Myocyte (in vitro differentiated cells): ENCODE measurements around the gene PAM. TPM values are rescaled to one million over a fixed set of nuclear protein-coding genes. Genes with fewer than 3 reads are reported as not detected.
"Not testable (repeated sequence)": the region's sequence is repeated elsewhere in the genome, so short reads cannot be mapped to it uniquely, and the experiment has no call there.

Source experiments
- DNase-seq: peaks from one replicate; pipeline ENCODE4 v3.0.0-alpha.2; 2012; ENCODE audit warnings: low read depth
- total RNA-seq: library from RNA; depleted of rRNA; stranded (reverse); fragments of >200 nt; gene quantifications from 2 replicates; pipeline ENCODE4 v1.2.3, GENCODE V29; 2014

PAM gene
- total RNA-seq, 1 donor from 2014 or later = 319 TPM

DNA sequence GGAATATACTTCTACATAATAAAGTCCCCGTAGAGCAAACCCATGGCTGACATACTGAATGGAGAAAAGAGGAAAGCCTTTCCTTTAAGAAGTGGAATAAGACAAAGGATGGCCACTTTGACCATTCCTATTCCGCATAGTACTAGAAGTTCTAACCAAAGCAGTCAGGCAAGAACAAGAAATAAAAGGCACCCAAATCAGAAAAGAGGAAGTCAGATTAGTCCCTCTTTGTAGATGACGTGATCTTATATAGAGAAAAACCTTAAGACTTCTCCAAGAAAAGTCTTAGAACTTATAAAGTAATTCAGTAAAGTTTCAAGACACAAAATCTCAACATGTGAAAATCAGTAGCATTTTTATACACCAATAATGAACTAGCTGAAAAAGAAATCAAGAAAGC lies 231.0 kb downstream of the PAM start:
- no peak for DNase-seq

DNA sequence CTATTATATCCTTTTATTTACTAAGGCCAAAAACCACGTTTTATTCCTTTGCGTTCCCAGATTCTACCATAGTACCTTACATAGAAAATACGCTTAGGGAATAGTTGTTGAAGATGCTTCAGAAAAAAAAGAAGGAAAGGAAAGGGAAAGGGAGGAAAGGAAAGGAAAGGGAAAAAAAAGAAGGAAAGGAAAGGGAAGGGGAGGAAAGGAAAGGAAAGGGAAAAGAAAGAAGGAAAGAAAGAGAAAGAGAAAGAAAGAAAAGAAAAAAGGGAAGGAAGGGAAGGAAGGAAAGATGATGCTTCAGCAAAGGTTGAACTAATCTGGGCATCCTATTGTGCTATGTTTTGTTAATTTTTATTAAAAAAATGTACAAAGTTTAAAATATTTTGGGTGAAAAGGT lies 233.4 kb downstream of the PAM start:
- no peak for DNase-seq

DNA sequence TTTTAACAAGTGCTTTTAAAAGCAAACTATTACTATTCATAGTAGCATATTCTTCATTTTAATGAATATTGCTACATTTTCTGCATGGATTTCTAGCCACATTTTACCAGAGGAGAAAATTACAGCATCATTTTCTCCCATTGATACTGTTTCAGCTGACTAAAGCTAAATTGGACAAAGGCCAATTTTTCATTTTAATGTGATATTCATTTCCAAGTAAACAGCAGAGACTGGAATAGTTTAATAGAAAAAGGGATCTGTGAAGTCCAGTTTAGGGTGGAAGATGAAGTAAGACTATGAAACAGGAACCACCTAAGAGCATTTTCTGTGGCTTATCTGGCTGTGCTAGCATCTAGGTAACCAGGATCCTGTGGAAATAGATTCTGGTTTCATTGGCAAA lies 236.7 kb downstream of the PAM start:
- peak; percentile 8 for DNase-seq

DNA sequence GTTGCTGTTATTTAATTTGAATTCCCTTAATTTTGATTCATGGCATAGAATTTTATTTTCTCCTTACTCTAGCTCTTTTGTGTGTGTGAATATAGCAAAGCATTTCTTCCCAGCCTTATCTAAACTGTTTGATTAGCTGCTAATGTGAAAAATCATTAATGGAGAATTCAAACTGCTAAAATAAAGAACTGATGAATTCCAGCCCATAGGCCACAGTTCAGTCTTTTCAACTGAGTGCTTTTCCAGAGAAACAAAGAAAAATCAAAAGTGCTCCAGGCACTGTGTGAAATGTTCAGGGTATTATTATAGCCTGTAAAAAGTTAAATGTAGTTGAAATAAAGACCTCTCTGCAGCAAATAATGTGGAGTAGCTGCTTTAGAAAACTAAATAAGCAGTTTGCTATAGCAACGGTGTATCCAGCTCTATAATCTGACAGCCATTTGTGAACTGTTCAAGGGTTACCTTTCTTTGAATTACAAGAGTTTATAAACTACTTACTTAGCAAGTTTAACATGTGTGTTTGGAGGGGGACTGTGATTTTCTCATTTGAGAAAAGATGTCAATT lies 241.0 kb downstream of the PAM start:
- no peak for DNase-seq

DNA sequence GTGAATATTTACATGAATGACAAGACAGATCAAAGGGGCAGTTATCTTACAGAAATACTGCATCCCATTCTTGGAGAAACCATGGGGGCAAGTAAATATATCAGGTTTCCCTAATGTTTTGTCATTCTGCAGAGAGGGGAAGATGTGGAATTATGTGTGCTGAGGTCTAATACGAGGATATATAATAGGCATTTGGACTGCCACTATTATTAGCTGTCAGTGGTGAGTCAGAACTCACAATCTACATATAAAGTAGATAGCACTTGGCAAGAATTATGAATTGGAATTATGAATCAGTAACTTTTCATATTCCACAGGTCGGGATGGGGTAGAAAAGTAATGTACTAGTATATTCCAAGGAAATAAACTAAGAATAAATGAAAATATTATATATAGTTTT lies 243.1 kb downstream of the PAM start:
- no peak for DNase-seq

DNA sequence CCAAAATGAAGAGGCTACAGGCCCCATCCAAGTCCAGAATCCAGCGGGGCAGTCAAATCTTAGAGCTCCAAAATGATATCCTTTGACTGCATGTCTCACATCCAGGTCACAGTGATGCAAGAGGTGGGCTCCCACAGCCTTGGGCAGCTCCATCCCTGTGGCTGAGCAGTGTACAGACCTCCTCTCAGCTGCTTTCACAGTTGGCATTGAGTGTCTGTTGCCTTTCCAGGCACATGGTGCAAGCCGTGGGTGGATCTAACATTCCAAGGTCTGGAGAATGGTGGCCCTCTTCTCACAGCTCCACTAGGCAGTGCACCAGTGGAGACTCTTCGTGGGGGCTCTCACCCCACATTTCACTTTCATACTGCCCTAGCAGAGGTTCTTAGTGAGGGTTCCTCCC lies 244.1 kb downstream of the PAM start:
- no peak for DNase-seq

DNA sequence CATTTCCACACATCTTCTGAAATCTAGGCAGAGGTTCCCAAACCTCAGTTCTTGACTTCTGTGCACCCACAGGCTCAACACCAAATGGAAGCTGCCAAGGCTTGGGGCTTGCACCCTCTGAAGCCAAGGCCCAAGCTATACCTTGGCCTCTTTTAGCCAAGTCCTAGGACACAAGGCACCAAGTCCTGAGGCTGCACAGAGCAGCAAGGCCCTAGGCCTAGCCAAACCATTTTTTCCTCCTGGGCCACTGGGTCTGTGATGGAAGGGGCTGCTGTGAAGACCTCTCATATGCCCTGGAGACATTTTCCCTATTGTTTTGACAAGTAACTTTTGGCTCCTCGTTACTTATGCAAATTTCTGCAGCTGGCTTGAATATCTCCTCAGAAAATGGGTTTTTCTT lies 244.5 kb downstream of the PAM start:
- not testable (repeated sequence) for DNase-seq

DNA sequence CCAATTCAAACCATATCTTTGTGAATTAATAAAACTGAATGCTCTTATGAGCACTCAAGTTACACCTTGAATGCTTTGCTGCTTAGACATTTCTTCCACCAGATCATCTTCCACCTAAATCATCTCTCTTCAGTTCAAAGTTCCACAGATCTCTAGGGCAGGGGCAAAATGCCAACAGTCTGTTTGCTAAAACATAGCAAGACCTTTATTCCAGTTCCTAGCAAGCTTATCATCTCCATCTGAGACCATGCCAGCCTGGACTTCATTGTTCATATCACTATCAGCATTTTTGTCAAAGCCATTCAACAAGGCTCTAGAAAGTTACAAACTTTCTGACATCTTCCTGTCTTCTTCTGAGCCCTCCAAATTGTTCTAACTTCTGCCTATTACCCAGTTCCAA lies 245.0 kb downstream of the PAM start:
- no peak for DNase-seq

DNA sequence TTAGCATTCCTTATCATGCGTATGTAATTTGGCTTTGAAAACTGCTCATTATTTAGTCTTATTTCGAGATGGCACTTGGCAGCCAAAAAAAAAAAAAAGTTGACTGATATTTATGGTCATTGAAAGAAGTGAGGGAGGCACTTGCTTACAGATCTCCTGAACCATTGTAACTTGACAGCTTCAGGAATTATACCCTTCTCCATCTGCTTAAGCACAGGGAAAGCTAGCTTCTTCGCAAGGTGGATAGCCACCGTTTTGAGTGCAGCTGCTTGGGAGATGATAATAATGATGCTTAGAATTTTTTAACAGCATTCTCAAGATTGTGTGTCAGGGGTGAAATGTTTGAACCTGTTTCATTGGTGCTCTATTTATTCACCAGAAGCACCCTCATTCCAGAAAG lies 248.8 kb downstream of the PAM start:
- no peak for DNase-seq

DNA sequence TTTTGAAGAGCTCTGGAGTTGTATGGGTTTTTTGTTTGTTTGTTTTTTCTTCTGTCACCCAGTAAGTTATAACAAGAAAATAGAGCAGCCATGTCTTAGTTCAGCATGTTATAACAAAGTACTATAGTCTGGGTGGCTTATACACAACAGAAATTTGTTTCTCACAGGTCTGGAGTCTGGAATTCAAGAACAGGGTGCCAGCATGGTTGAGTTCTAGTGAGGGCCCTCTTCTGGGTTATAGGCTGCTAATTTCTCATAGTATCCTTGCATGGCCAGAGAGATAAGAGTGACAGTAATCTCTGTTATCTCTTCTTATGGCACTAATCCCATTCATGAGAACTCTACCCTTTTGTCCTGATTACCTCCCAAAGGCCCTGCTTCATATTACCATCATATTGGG lies 250.2 kb downstream of the PAM start:
- no peak for DNase-seq

DNA sequence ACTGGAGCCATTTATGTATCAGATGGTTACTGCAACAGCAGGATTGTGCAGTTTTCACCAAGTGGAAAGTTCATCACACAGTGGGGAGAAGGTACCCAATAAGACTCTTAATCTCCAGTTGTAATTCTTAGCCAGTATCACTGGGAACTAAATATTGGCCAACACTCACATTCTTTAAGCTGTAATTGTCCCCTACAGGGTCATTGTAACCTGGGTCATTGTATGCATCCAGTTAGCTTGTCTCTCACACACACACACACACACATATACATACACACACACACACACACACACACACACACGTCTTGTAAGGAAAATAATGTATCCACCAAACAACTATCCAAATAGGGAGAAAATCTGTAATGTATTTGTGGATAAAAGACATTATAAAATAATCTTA lies 251.8 kb downstream of the PAM start:
- DNase-seq = no peak

DNA sequence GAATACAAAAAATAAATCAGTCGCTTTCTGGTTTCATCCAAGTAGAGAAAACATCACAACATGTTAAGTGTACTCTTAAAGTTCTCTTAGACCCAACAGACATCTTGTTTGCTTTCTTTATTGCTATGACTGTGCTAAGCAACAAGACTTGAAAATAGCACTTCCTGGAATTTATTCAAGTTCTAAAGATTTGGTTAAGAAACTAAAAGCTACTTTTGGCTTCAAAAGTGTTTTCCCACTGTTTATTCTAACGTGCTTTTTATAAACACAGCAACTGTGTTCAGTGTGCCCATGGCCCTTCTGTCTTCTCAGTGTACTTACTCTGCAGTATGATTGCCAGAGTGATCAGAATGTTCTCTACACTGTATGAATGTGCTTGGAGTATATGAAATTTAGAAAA lies 255.1 kb downstream of the PAM start:
- peak; percentile 22 for DNase-seq

DNA sequence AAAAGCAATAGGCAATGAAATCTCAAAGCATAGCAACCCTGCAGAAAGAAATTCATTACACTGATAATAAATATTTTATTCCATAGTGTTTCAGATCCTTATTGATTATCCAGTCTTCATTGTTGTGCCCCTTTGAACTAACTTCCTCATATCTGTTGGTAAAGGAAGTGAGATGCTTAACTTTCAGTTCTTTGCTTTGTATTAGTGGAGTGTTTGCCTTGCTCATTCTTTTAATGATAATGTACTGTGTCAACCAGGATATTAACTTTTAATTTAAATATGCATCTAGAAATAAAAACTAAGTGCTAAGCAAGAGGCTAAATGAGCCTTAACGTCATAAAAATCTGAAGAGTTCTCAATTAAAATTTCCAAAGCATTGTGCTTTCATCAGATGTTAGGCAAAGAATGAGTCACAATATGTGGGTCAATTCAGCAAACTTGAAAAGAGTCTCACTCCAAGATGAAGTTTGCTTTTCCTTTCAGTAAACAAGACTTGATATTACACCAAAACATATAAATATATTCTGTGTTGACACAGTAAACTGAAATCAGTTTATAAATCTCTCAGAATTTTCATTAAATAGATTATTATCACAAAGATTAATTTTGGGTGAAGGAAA lies 258.9 kb downstream of the PAM start:
- DNase-seq = no peak

DNA sequence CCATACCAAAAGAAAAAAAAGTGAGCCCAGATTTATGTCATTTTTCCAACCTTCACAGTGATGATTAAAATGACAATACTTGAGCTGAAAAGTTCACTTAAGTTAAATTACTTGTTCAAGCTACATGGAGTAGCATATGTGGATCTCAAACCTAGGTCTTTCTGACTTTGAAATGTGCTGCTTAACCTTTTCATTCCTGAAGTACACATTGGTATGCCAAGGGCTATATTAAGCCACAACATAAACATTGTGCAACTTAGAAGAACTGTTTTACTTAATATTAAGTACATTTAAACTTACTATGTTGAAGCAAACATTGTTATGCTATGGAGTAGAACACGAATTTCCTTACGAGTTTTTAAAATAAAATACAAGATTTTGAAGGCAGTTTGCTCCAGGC lies 259.9 kb downstream of the PAM start:
- no peak for DNase-seq

DNA sequence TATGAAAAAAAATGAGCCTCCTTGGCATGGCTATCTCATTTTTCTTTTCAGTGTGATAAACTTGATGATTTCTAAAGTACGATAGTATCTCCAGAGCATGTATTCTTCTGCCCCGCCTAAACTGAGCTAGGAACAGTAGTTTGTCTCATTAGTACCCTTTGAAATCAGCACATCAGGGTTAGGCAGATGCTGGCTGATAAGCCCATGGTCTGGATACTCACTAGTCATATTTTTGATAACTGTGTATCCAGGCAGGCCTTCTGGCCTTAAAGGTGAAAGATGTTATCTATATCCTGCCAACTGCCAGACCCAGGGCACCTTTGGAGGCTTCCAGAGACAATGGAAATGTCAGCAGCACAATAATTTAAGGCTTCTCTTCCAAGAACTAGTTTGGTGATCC lies 261.1 kb downstream of the PAM start:
- no peak for DNase-seq

DNA sequence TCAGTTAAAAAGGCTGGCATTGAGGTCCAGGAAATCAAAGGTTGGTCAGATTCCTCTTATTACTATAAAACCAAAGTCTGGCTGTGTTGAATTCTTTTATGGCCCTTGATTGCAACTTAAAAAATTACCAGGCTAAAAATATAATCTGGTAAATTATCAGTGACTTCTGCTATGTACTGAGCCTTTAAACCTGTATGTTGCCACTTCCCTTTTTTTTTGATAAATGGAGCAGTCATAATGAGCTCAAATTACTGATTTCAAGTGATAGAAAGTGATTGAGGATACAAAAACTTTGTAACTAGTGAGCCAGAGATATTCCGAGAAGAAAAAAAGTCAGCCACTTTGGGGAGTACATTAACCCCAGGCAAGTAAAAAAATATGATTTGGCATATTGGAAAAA lies 264.7 kb downstream of the PAM start:
- no peak for DNase-seq

DNA sequence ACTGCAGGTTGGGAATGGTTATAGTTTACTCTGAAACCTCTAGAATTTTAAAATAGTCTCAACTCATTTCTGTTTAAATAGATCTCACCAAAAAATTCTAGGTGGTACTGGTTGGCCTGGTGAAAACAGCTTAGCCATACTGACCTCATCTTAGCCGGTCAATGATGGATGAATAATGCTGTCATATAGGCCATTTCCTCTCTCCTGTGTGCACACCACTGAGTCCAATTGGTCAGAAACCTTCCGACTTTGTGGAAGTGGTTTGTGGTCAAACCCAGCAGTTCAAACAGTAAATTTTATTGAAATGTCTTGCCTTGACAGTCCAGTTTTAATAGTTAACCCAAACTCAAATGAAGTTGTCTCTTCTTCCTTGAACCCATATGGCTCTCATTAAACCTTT lies 266.2 kb downstream of the PAM start:
- DNase-seq = peak; percentile 17

DNA sequence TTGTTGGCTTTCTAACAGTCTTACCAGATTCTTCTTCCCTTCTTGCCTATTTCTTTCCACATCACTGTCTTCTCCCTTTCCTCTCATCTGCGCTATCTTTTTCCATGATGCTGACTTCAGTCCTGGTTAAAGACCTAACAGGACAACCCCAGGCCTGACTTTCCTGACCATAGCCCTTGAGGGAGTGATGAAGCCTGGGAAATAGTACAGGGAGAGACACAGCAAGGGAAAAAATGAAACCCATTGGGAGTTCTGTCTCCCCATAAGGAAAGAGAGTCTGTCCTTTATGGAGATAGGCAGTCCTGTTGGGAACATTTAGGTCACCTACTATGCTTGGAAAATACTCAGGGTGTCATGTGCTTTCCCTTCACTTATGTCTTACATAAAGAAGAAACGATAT lies 272.2 kb downstream of the PAM start:
- no peak for DNase-seq

DNA sequence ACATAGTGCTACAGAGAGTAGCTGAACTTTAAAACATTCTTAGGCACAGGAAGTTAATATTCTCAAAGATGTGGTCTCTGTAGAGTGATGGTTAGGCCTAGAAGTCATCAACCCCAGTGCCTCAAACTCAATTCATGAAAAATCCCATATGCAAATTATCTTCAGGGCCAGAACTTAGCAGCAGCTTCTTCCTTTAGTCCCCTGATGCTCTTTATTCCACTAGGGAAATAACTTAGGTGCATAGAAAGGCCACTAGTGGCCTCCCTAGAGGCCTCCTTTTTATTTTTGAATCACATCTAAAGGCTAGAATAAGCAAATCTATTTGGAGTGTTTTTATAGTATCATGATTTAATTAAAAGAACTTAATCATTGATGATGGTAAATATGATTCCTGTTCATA lies 276.5 kb downstream of the PAM start:
- DNase-seq = no peak

DNA sequence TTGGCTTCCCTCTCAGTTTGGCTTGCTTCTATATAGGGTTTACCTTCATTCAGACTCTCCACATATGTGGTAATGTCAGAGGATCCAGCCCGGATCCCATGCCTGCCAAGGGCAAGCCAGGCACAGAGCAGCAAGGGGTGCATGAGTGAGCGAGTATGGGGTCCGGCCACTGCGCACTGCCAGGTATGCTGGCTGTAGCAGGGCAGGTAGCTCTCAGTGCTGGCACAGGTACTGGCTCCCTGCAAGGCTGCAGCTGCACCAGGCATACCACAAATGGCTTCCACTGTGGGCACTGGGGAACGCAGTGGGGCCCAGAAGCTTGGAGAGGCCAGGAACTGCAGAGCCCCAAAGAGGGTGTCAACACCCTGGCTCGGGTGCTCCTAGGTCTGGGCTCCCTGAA lies 278.6 kb downstream of the PAM start:
- no peak for DNase-seq

DNA sequence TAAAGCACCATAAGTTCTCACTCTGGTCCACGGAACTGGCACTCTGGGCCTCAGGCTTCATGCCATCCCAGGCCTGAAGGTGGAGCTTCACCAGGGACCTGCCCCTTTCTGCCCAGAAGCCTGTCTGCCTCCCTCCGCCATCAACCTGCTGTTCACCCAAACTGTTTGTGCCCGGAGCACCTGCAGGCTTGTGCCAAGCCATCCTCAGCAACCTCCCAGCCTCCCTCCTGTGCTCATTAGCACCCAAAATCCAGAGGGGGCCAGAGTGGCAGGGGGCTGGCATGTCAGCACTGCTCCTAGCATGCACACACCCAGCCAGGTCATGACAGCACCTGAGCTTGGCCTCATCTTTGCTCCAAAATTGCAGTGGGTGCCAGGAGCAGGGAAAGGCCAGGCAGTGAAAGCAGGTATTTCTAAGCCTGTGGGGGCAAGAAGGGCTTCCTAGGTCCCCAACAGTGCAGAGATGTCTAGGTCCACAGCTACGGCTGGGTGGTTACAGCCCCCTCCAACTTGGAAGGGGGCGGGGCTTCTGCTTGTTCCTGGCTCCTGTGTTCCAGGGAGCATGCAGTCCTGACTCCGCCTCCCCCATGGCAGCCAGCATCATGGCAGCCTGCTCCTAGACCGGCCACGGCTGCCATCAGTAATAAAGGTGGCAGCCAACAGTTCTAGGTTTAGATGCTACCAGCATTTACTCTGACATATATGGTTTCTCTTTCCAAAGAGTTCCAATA lies 279.7 kb downstream of the PAM start:
- DNase-seq = no peak

DNA sequence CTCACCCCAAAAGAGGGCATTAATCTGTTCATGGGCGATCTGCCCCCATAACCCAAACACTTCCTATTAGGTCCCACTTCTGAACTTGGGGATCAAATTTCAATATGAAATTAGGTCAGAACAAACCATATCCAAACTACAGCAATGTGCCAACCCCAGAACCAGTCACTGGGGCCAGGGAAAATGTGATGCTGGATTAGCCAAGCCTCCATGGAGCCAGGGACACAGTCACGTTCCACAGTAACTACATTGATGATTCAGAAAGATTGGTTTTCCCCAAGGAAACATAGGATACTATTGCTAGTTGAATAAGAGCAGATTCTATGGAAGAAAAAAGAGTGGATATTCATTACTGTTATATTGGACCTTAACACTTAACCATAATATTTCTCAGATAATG lies 280.6 kb downstream of the PAM start:
- no peak for DNase-seq

DNA sequence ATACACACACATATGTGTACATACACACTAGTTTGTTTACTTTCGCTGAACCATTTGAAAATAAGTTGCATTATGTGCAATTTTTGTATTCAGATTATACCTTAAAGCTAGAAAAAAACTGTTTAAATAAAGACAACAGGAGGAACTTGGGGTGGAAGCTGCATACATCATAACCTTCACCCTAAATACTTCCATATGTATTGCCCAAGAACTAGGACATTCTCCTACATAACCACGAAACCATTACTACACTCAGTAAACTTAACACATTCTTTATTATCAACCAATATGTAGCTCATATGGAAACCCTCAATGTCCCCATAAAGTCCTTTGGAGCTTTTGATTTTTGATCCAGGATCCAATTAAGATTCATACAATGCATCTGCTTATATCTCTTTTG lies 281.5 kb downstream of the PAM start:
- DNase-seq = no peak
